Measurements from ENCODE around the gene CYS1. TPM values are rescaled to one million over a fixed set of nuclear protein-coding genes. Genes with fewer than 3 reads are reported as not detected.

The CYS1 gene
- total RNA-seq, 1 experiment from 2014 or later: 3.7 TPM

DNA sequence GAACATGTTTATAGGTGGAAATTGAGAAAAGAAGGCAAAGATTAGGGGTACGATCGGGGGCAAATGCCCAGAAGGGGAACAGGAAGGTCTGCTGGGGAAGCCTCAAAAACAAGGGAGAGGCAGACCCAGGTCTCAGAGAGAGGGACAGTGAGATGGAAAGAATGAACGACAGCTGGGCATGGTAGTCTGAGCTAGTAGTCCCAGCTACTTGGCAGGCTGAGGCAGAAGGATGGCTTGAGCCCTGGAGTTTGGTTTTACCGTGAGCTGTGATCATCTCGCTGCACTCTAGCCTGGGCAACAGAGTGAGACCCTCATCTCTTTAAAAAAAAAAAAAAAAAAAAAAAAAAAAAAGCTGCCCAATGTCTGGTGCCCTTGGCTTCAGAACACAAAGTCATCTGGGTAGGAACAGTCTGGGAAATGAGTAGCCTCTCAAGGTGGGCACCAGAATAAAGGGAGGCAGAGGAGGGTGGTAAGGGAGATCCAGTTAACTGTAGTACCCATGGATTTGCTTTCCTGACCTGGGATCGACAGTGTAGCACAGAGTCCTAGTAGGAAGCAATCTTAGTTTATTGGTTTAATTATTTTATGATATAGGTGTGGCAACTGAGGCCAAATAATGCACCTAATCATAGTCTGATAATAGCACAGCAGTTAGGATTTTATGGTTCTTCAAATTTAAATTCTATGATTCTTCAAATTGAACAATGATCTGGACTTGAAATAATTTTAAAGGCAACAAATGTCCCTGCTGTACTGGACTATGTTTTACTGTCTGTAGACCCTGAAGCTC is 45.8 kb upstream of the CYS1 start:
- H3K27ac ChIP-seq (ENCODE audit: low read depth, low read length): no peak overlapping the region
- intact Hi-C loops (cut with micrococcal nuclease): loop anchor here (2.0 to 10.0 kb wide), 2 partner anchors 179 to 543 kb away; partner anchors contain the start of gene HPCAL1
- no TSS peak for BruUV-seq (replicated peaks)
- no peaks in the 10 kb centered on the region for H3K27me3 ChIP-seq (ENCODE audit: insufficient read depth, low read length)
- RAD21 ChIA-PET (ENCODE audit: low non-redundant PET in 1 of 2, low total read pairs in 2 of 2, uncharacterized antibody in 2 of 2, unreplicated experiment in 2 of 2): interaction anchor here in 1 of 2 experiments (1.6 kb wide), 1 partner anchor 283 kb away, joined by 7 read pairs; no protein-coding TSS in a partner anchor
- TF ChIP-seq CEBPB (IDR thresholded peaks at IDR 0.05; ENCODE audit: low read depth) (no peak), RAD21 (IDR thresholded peaks at IDR 0.05; ENCODE audit: low read depth) (no peak), EZH2 (IDR thresholded peaks at IDR 0.05) (no peak), POLR2AphosphoS5 (IDR thresholded peaks at IDR 0.05; ENCODE audit: low read depth, low read length) (peak; percentile 9; the same call in 1 of the 2 replicates), FOSL1 (IDR thresholded peaks at IDR 0.05; ENCODE audit: low read depth) (no peak), TCF7L2 (IDR thresholded peaks at IDR 0.05; ENCODE audit: borderline replicate concordance, extremely low read depth, insufficient read depth, insufficient read length) (no peak)
- TF ChIP-seq, protein P1, sequence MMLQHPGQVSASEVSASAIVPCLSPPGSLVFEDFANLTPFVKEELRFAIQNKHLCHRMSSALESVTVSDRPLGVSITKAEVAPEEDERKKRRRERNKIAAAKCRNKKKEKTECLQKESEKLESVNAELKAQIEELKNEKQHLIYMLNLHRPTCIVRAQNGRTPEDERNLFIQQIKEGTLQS (IDR thresholded peaks at IDR 0.05): no peak
- TF ChIP-seq, protein P2, sequence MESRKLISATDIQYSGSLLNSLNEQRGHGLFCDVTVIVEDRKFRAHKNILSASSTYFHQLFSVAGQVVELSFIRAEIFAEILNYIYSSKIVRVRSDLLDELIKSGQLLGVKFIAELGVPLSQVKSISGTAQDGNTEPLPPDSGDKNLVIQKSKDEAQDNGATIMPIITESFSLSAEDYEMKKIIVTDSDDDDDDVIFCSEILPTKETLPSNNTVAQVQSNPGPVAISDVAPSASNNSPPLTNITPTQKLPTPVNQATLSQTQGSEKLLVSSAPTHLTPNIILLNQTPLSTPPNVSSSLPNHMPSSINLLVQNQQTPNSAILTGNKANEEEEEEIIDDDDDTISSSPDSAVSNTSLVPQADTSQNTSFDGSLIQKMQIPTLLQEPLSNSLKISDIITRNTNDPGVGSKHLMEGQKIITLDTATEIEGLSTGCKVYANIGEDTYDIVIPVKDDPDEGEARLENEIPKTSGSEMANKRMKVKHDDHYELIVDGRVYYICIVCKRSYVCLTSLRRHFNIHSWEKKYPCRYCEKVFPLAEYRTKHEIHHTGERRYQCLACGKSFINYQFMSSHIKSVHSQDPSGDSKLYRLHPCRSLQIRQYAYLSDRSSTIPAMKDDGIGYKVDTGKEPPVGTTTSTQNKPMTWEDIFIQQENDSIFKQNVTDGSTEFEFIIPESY (IDR thresholded peaks at IDR 0.05; ENCODE audit: extremely low read depth, insufficient replicate concordance, low read length): no peak
- no peak for ATAC-seq
- no peak overlapping the region for H3K4me3 ChIP-seq (replicated peaks in 1 of 2; ENCODE audit: low read depth in 1 of 2, low read length in 2 of 2)
- H3K9me3 ChIP-seq (ENCODE audit: control insufficient read depth in 1 of 2, insufficient read depth in 1 of 2, low read depth in 1 of 2, low read length in 2 of 2): no peaks in the 10 kb centered on the region
- H3K9ac ChIP-seq (ENCODE audit: low read length): no peak overlapping the region
- H3K79me2 ChIP-seq (ENCODE audit: insufficient read depth, low read length): peaks cover 94% of the 10 kb centered on the region
- H3K4me1 ChIP-seq (ENCODE audit: control insufficient read depth in 1 of 2, insufficient read depth in 2 of 2, low read length in 2 of 2): peaks cover 11 to 25% of the 10 kb centered on the region in 2 experiments; a peak in 3 of 4 replicates
- POLR2A ChIA-PET: interaction anchor here (0.7 to 3.2 kb wide), 5 partner anchors 8 to 351 kb away, joined by 3 to 12 read pairs (median 4); no protein-coding TSS in a partner anchor
- CTCF ChIA-PET: interaction anchor here (0.9 to 3.5 kb wide), 6 partner anchors 11 to 309 kb away, joined by 3 to 55 read pairs (median 14); no protein-coding TSS in a partner anchor
- peaks cover 34% of the 10 kb centered on the region; the same call in 1 of the 2 replicates for H4K20me1 ChIP-seq (ENCODE audit: insufficient read depth)
- no peak for DNase-seq (ENCODE audit: low read depth, low spot score)
- H3K36me3 ChIP-seq (ENCODE audit: control insufficient read depth in 1 of 2, insufficient read depth in 2 of 2, low read length in 2 of 2): peaks cover 26 to 71% of the 10 kb centered on the region in 2 experiments
- no peak overlapping the region for H2AFZ ChIP-seq (ENCODE audit: low read depth, low read length, poor library complexity, severe bottlenecking)
- no peak overlapping the region for H3K4me2 ChIP-seq (ENCODE audit: low read length)
- H3K9me2 ChIP-seq (ENCODE audit: insufficient read depth): no peaks in the 10 kb centered on the region
